HG02610 (cell line): ENCODE measurements around the gene KRTAP5-6.
"Not testable (repeated sequence)": the region's sequence is repeated elsewhere in the genome, so short reads cannot be mapped to it uniquely, and the experiment has no call there.

Experiments used
- ATAC-seq: cut with Tn5 transposase; IDR thresholded peaks from one replicate; pipeline ENCODE4 v1.9.1; 2021; ENCODE audit warnings: mild to moderate bottlenecking, moderate library complexity; ENCODE audit not compliant: unreplicated experiment

The KRTAP5-6 gene

GRCh38 chr11:1683216-1683615 lies 13.8 kb upstream of the KRTAP5-6 start:
- ATAC-seq: not testable (repeated sequence)

- not testable (repeated sequence) for ATAC-seq
These were observed 13.0 kb upstream of the KRTAP5-6 start for GRCh38 chr11:1683904-1684572.

GRCh38 chr11:1684886-1685874 lies 11.8 kb upstream of the KRTAP5-6 start:
- not testable (repeated sequence) for ATAC-seq

GRCh38 chr11:1686220-1686619 lies 10.8 kb upstream of the KRTAP5-6 start:
- ATAC-seq: not testable (repeated sequence)

- not testable (repeated sequence) for ATAC-seq
These were observed 8.6 kb upstream of the KRTAP5-6 start for GRCh38 chr11:1688336-1688947.

- not testable (repeated sequence) for ATAC-seq
These were observed 7.5 kb upstream of the KRTAP5-6 start for GRCh38 chr11:1689250-1690166.

GRCh38 chr11:1690167-1691025 lies 6.6 kb upstream of the KRTAP5-6 start:
- ATAC-seq: no peak

- ATAC-seq: no peak
These were observed 5.7 kb upstream of the KRTAP5-6 start for GRCh38 chr11:1691026-1691877.

GRCh38 chr11:1691878-1692707 lies 4.9 kb upstream of the KRTAP5-6 start:
- no peak for ATAC-seq

- no peak for ATAC-seq
These were observed 4.2 kb upstream of the KRTAP5-6 start for GRCh38 chr11:1692708-1693326.

GRCh38 chr11:1693327-1694063 lies 3.5 kb upstream of the KRTAP5-6 start:
- ATAC-seq: no peak

- ATAC-seq: peak; percentile 64
These were observed 2.7 kb upstream of the KRTAP5-6 start for GRCh38 chr11:1694064-1694845.

- ATAC-seq: no peak
These were observed 2.0 kb upstream of the KRTAP5-6 start for GRCh38 chr11:1694846-1695547.

- no peak for ATAC-seq
These were observed 1.4 kb upstream of the KRTAP5-6 start for GRCh38 chr11:1695548-1696108.

- no peak for ATAC-seq
These were observed 2.8 kb downstream of the KRTAP5-6 start for GRCh38 chr11:1699771-1700170.
